ENCODE measurements around the gene PLXDC2. TPM values are rescaled to one million over a fixed set of nuclear protein-coding genes. Genes with fewer than 3 reads are reported as not detected.

PLXDC2 gene
- total RNA-seq, 1 donor from 2014 or later: 143 TPM

- H3K4me1 ChIP-seq: no peaks in the 10 kb centered on the region
- H3K27ac ChIP-seq: no peak overlapping the region
- peaks cover 9% of the 10 kb centered on the region for H3K36me3 ChIP-seq
- ATAC-seq (no peak), DNase-seq (no peak)
- no peak for TF ChIP-seq CTCF (IDR thresholded peaks at IDR 0.05)
- H3K4me3 ChIP-seq: no peak overlapping the region
- no peaks in the 10 kb centered on the region for H3K9me3 ChIP-seq
- H3K27me3 ChIP-seq (ENCODE audit: low read depth): no peaks in the 10 kb centered on the region
- intact Hi-C loops (cut with DNase I): no loop called here
These were observed 421.4 kb downstream of the PLXDC2 start for GRCh38 chr10:20237586-20237985.

GRCh38 chr10:20240643-20241042 is 424.4 kb downstream of the PLXDC2 start:
- Histone ChIP-seq H3K36me3 (peaks cover 19% of the 10 kb centered on the region), H3K27me3 (ENCODE audit: low read depth) (no peaks in the 10 kb centered on the region), H3K9me3 (no peaks in the 10 kb centered on the region), H3K4me3 (no peak overlapping the region), H3K27ac (no peak overlapping the region), H3K4me1 (no peaks in the 10 kb centered on the region)
- no peak for TF ChIP-seq CTCF (IDR thresholded peaks at IDR 0.05)
- no peak for ATAC-seq
- intact Hi-C loops (cut with DNase I): no loop called here
- DNase-seq: no peak

DNA sequence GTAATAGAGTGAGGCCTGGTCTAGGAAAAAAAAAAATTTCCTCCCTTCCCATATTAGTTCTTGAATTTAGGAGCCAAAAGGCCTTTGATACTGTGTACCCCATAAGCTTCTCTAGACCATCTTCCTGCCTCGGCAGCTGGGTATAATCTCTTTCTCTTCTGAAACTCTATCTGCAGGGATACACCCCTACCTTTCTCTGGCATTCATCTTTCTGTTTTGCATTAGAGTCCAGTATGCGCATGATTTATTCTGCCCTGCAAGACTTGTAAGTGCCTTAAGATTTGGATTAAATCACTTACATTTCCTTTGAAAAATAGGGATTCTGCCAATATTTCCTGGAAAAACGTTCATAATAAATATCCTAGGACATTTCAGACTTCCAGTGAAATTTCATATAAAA is 431.2 kb downstream of the PLXDC2 start:
- Histone ChIP-seq H3K27ac (no peak overlapping the region), H3K4me1 (no peaks in the 10 kb centered on the region), H3K27me3 (ENCODE audit: low read depth) (no peaks in the 10 kb centered on the region), H3K4me3 (no peak overlapping the region), H3K9me3 (no peaks in the 10 kb centered on the region), H3K36me3 (peaks cover 33% of the 10 kb centered on the region)
- ATAC-seq (no peak), DNase-seq (no peak)
- intact Hi-C loops (cut with DNase I): no loop called here
- no peak for TF ChIP-seq CTCF (IDR thresholded peaks at IDR 0.05)

DNA sequence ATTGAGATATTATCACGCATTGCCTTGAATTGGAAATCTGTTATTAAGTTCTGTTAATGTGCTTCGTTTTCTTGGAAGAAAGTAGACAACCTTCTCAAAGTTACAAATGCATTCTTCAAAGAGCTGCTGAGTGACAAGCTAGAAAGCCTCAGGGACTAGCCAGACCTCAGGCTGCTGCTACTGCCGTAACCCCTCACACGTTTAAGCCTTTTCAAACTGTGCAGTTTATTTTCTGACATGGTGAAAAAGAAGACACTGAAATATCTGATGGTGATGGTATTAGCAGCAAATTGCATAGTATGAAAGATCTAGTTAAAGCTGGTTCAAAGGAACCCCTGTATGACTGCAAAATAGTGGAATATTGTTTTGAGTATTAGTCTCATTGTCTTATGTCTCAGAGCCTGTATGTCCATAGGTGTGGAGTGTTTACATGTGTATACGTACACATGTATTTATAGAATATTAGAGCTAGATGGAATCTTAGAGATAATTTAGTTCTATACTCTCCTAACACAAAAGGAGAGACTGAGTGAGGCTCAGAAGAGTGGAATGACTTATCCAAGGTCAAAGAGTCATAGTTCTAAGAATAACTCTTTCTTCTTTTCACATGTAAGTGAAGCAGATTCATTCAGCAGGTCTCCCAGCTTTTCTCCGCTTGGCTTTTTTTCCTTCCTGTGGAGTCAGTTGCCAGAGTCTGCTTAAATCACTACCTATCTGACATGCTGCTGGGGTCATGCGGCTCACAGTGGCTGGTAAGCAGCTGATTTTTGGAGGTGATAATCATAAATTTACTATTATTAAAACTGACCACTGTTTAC is 431.9 kb downstream of the PLXDC2 start:
- DNase-seq (no peak), ATAC-seq (no peak)
- no peaks in the 10 kb centered on the region for H3K9me3 ChIP-seq
- H3K4me1 ChIP-seq: no peaks in the 10 kb centered on the region
- H3K36me3 ChIP-seq: peaks cover 33% of the 10 kb centered on the region
- no peak overlapping the region for H3K4me3 ChIP-seq
- intact Hi-C loops (cut with DNase I): no loop called here
- H3K27ac ChIP-seq: no peak overlapping the region
- H3K27me3 ChIP-seq (ENCODE audit: low read depth): no peaks in the 10 kb centered on the region
- no peak for TF ChIP-seq CTCF (IDR thresholded peaks at IDR 0.05)

DNA sequence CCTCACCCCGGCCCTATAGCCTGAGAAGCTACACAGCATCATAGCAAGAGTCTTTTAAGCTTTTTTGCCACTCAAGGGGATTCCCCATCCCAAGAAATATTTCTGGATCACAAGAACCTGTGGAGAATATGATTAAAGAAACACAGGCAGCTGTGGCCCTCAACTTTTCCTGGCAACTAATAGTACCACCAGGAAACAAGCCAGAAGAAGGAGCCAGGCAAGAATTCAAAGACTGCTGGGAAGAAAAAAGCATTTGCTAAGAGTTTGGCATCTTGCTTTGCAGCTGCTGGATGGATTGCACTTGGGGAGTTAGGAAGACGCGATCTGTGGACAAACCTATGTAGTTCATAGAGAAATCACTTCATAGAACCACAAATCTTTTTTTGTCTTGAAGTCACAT is 437.8 kb downstream of the PLXDC2 start:
- intact Hi-C loops (cut with DNase I): no loop called here
- peaks cover 18% of the 10 kb centered on the region for H3K36me3 ChIP-seq
- H3K27ac ChIP-seq: no peak overlapping the region
- no peaks in the 10 kb centered on the region for H3K4me1 ChIP-seq
- H3K27me3 ChIP-seq (ENCODE audit: low read depth): no peaks in the 10 kb centered on the region
- no peaks in the 10 kb centered on the region for H3K9me3 ChIP-seq
- no peak for ATAC-seq
- no peak overlapping the region for H3K4me3 ChIP-seq
- no peak for DNase-seq
- no peak for TF ChIP-seq CTCF (IDR thresholded peaks at IDR 0.05)

Measured in lower lobe of right lung (tissue), 2 donors.